ENCODE results near the gene SETD7. TPM values are rescaled to one million over a fixed set of nuclear protein-coding genes. Genes with fewer than 3 reads are reported as not detected.

The SETD7 gene
- total RNA-seq, 2 donors from 2014 or later: 71.7 to 100 TPM

DNA sequence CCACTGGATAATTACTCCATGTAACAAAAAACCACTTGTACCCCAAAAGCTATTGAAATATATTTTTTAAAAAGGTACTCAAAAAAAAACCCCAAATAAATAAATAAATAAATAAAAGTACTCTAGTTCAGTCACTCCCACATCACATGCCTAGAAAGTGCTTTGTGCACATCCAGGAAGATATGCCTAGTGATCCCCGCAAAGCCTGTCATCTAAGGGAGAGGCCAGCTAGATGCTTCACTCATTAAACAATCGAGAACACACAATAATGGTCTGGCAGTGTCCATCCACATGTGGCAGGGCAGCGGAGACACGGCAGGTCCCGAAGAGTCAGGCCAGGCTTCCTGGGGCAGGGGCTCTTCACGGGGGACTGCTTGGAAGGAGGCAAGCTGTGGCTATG lies 54.5 kb downstream of the SETD7 start:
- 61% methylated on average over 6 of the region's 6 CpGs for WGBS
- peak; percentile 20 for DNase-seq (ENCODE audit: low spot score)
- Histone ChIP-seq H3K27me3 (replicated peaks; ENCODE audit: insufficient read depth) (no peaks in the 10 kb centered on the region), H3K36me3 (no peaks in the 10 kb centered on the region), H3K4me3 (no peak overlapping the region), H3K27ac (no peak overlapping the region), H3K9me3 (no peaks in the 10 kb centered on the region), H3K4me1 (replicated peaks) (no peaks in the 10 kb centered on the region)
- intact Hi-C loops (cut with DNase I): no loop called here
- TF ChIP-seq POLR2A (IDR thresholded peaks at IDR 0.05): no peak
- TF ChIP-seq, protein P1, sequence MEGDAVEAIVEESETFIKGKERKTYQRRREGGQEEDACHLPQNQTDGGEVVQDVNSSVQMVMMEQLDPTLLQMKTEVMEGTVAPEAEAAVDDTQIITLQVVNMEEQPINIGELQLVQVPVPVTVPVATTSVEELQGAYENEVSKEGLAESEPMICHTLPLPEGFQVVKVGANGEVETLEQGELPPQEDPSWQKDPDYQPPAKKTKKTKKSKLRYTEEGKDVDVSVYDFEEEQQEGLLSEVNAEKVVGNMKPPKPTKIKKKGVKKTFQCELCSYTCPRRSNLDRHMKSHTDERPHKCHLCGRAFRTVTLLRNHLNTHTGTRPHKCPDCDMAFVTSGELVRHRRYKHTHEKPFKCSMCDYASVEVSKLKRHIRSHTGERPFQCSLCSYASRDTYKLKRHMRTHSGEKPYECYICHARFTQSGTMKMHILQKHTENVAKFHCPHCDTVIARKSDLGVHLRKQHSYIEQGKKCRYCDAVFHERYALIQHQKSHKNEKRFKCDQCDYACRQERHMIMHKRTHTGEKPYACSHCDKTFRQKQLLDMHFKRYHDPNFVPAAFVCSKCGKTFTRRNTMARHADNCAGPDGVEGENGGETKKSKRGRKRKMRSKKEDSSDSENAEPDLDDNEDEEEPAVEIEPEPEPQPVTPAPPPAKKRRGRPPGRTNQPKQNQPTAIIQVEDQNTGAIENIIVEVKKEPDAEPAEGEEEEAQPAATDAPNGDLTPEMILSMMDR (IDR thresholded peaks at IDR 0.05): no peak
- TF ChIP-seq POLR2AphosphoS5 (IDR thresholded peaks at IDR 0.05): no peak

DNA sequence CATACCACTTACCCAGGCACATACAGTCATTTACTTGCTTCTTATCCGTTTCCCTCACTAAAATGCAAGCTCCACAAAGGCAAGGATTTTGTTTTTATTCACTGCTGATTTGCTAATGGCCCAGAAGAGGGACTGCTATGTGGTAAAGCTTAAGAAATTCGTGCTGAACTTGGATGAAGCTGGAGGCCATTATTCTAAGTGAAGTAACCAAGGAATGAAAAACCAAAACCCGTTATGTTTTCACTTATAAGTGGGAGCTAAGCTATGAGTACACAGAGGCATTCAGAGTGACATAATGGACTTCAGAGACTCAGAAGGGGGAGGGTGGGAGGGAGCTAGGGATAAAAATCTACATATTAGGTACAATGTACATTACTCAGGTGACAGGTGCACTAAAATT lies 54.9 kb downstream of the SETD7 start:
- intact Hi-C loops (cut with DNase I): no loop called here
- H3K4me1 ChIP-seq (replicated peaks): no peaks in the 10 kb centered on the region
- H3K27me3 ChIP-seq (replicated peaks; ENCODE audit: insufficient read depth): no peaks in the 10 kb centered on the region
- 48% methylated on average over 3 of the region's 3 CpGs for WGBS
- no peak for DNase-seq (ENCODE audit: low spot score)
- H3K36me3 ChIP-seq: no peaks in the 10 kb centered on the region
- H3K9me3 ChIP-seq: no peaks in the 10 kb centered on the region
- no peak overlapping the region for H3K27ac ChIP-seq
- TF ChIP-seq POLR2AphosphoS5 (IDR thresholded peaks at IDR 0.05): no peak
- TF ChIP-seq POLR2A (IDR thresholded peaks at IDR 0.05): no peak
- TF ChIP-seq, protein P1 (IDR thresholded peaks at IDR 0.05): no peak
- H3K4me3 ChIP-seq: no peak overlapping the region

DNA sequence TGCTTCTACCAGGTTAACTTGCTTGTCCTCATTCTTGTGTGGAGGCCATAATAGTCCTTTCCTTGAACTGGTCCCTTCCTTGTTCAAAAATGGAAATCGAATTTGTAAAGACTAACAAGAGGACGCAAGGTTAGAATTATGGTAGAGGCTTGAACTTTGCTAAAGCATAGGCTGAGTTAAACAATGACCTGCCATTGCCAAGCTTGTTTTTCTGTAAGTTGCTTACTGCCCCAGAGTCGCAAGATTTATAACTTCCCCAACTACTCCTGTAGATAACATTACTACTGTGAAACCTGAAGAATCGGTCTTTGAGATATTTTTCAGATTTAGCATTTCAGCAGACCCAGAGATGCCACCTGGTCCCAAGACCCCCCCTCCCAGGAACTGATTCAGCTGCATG lies 56.8 kb downstream of the SETD7 start:
- H3K36me3 ChIP-seq: no peaks in the 10 kb centered on the region
- no peak overlapping the region for H3K27ac ChIP-seq
- no peaks in the 10 kb centered on the region for H3K4me1 ChIP-seq (replicated peaks)
- DNase-seq (ENCODE audit: low spot score): no peak
- TF ChIP-seq POLR2AphosphoS5 (IDR thresholded peaks at IDR 0.05) (no peak), POLR2A (IDR thresholded peaks at IDR 0.05) (no peak)
- TF ChIP-seq, protein P1 (IDR thresholded peaks at IDR 0.05): no peak
- no peaks in the 10 kb centered on the region for H3K27me3 ChIP-seq (replicated peaks; ENCODE audit: insufficient read depth)
- intact Hi-C loops (cut with DNase I): loop anchor here (5.0 kb wide), 1 partner anchor 133 kb away; no protein-coding TSS in a partner anchor
- WGBS: 76% methylated on average over 4 of the region's 4 CpGs
- H3K9me3 ChIP-seq: no peaks in the 10 kb centered on the region
- no peak overlapping the region for H3K4me3 ChIP-seq

DNA sequence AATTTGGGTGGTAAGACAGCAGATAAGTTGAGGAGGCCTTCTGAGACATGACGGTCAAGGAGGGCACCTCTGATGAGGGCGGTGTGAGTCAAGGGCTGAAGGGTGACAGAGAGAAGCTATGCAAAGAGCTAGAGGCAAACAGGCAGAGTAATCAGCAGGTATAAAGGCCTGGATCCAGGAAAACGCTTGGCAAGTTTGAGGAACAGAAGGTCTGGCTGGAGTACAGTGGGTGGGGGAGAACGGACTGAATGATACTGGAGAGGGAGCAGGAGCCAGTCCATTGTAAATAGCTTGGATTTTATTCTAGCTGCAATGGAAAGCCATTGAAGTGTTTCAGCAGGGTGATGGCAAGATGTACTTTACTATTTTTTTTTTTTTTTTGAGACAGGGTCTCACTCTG lies 62.8 kb downstream of the SETD7 start:
- H3K27ac ChIP-seq: no peak overlapping the region
- no peaks in the 10 kb centered on the region for H3K27me3 ChIP-seq (replicated peaks; ENCODE audit: insufficient read depth)
- WGBS: 78% methylated on average over 4 of the region's 4 CpGs
- H3K36me3 ChIP-seq: no peaks in the 10 kb centered on the region
- no peak overlapping the region for H3K4me3 ChIP-seq
- no peaks in the 10 kb centered on the region for H3K9me3 ChIP-seq
- intact Hi-C loops (cut with DNase I): no loop called here
- DNase-seq (ENCODE audit: low spot score): no peak
- H3K4me1 ChIP-seq (replicated peaks): no peaks in the 10 kb centered on the region
- TF ChIP-seq POLR2A (IDR thresholded peaks at IDR 0.05): no peak
- TF ChIP-seq, protein P1 (IDR thresholded peaks at IDR 0.05): no peak
- no peak for TF ChIP-seq POLR2AphosphoS5 (IDR thresholded peaks at IDR 0.05)

DNA sequence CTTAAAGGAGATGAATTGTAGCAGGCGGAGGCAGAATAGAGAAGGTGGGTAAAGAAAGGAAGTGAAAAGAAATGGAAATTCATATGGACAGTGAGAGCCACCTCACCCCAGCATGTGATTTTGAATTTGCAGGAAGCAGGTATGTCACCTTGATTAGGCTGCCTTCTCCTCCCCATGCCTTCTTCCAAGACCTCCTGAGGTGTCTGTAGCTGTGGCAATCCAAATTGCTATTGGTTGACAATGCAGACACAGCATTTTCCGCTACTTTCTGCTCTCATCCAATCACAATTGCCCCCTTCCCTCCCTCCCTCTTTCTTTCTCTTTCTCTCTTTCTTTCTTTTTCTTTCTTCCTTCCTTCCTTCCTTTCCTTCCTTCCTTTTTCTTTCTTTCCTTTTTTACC lies 63.6 kb downstream of the SETD7 start:
- DNase-seq (ENCODE audit: low spot score): no peak
- H3K4me3 ChIP-seq: no peak overlapping the region
- no peaks in the 10 kb centered on the region for H3K4me1 ChIP-seq (replicated peaks)
- intact Hi-C loops (cut with DNase I): no loop called here
- no peak overlapping the region for H3K27ac ChIP-seq
- no peaks in the 10 kb centered on the region for H3K27me3 ChIP-seq (replicated peaks; ENCODE audit: insufficient read depth)
- TF ChIP-seq, protein P1 (IDR thresholded peaks at IDR 0.05): no peak
- TF ChIP-seq POLR2AphosphoS5 (IDR thresholded peaks at IDR 0.05): no peak
- no peak for TF ChIP-seq POLR2A (IDR thresholded peaks at IDR 0.05)
- no peaks in the 10 kb centered on the region for H3K9me3 ChIP-seq
- WGBS: 98% methylated on average over 2 of the region's 2 CpGs
- no peaks in the 10 kb centered on the region for H3K36me3 ChIP-seq

Measured in prostate gland (tissue), 2 donors.